CD14-positive monocyte (primary cell): ENCODE measurements around the gene STARD4. TPM values are rescaled to one million over a fixed set of nuclear protein-coding genes. Genes with fewer than 3 reads are reported as not detected.

Experiments
- DNase-seq, 3 donors: peaks; one replicate each; pipeline ENCODE4 v3.0.0-alpha.2; 2011 to 2022
- H2AFZ ChIP-seq: 2 replicates; pipeline ENCODE4 v1.6.0; 2012; ENCODE audit warnings: mild to moderate bottlenecking, low read depth, low read length, inconsistent platforms; ENCODE audit not compliant: insufficient read depth, poor library complexity, severe bottlenecking
- H3K27ac ChIP-seq, 2 donors: 1 replicate in 1 of 2; 2 replicates in 1 of 2; pipeline ENCODE4 v1.5.1; 2012 to 2013; ENCODE audit warnings: low read length in 2 of 2, control low read depth in 1 of 2, inconsistent platforms in 1 of 2, low read depth in 1 of 2, mild to moderate bottlenecking in 1 of 2
- H3K27me3 ChIP-seq, 2 donors: one replicate each; pipeline versions ENCODE4 v1.6.0 to v1.6.1; 2011 to 2013; ENCODE audit warnings: low read length in 2 of 2; ENCODE audit not compliant: control insufficient read depth in 2 of 2, insufficient read depth in 2 of 2
- H3K36me3 ChIP-seq, 2 donors: replicated peaks in 1 of 2; 1 replicate in 1 of 2; 2 replicates in 1 of 2; pipeline versions ENCODE4 v1.5.1 to v1.6.1; 2012 to 2013; ENCODE audit warnings: low read length in 2 of 2, control low read depth in 1 of 2, inconsistent platforms in 1 of 2, mild to moderate bottlenecking in 1 of 2; ENCODE audit not compliant: insufficient read depth in 2 of 2, control insufficient read depth in 1 of 2
- H3K4me1 ChIP-seq, 2 donors: 1 replicate in 1 of 2; 2 replicates in 1 of 2; pipeline versions ENCODE4 v1.5.1 to v1.6.1; 2012 to 2013; ENCODE audit warnings: low read length in 2 of 2, control low read depth in 1 of 2, inconsistent platforms in 1 of 2, mild to moderate bottlenecking in 1 of 2, moderate library complexity in 1 of 2; ENCODE audit not compliant: insufficient read depth in 2 of 2, control insufficient read depth in 1 of 2
- H3K4me2 ChIP-seq: replicated peaks from 2 replicates; pipeline ENCODE3; 2012; ENCODE audit warnings: low read length, moderate library complexity, mild to moderate bottlenecking; ENCODE audit not compliant: poor library complexity, severe bottlenecking; ENCODE audit errors: extremely low read depth
- H3K4me3 ChIP-seq, 3 experiments: fragments of 200-600 bp in 1 of 3; sonication (generic) in 1 of 3; replicated peaks in 1 of 3; 1 replicate in 2 of 3; 2 replicates in 1 of 3; pipeline ENCODE4 v1.5.1; 2011 to 2013; ENCODE audit warnings: low read length in 3 of 3, mild to moderate bottlenecking in 3 of 3, control low read depth in 2 of 3, low read depth in 2 of 3, inconsistent platforms in 1 of 3, moderate library complexity in 1 of 3
- H3K79me2 ChIP-seq: 2 replicates; pipeline ENCODE4 v1.6.0; 2012; ENCODE audit warnings: mild to moderate bottlenecking, control low read depth, inconsistent platforms, low read length, moderate library complexity; ENCODE audit not compliant: insufficient read depth
- H3K9ac ChIP-seq: 2 replicates; pipeline ENCODE4 v1.6.0; 2017; ENCODE audit warnings: low read length, mild to moderate bottlenecking; ENCODE audit not compliant: insufficient read depth, poor library complexity, severe bottlenecking
- H3K9me3 ChIP-seq, 2 donors: replicated peaks in 1 of 2; 1 replicate in 1 of 2; 2 replicates in 1 of 2; pipeline versions ENCODE4 v1.5.1 to v1.6.1; 2012 to 2013; ENCODE audit warnings: low read length in 2 of 2, control low read depth in 1 of 2; ENCODE audit not compliant: control insufficient read depth in 1 of 2, insufficient read depth in 1 of 2
- H4K20me1 ChIP-seq: 2 replicates; pipeline ENCODE4 v1.6.0; 2012; ENCODE audit warnings: mild to moderate bottlenecking, low read length, control low read depth, moderate library complexity; ENCODE audit not compliant: insufficient read depth
- H3K27ac Mint-ChIP-seq, 7 donors: one replicate each; pipeline ENCODE4 v1.8.0; 2020; ENCODE audit warnings: mild to moderate bottlenecking in 7 of 7, mixed read lengths in 7 of 7, moderate library complexity in 6 of 7, inconsistent platforms in 2 of 7
- H3K27me3 Mint-ChIP-seq, 3 donors: one replicate each; pipeline ENCODE4 v1.8.0; 2021 to 2022; ENCODE audit warnings: low read depth in 3 of 3, mild to moderate bottlenecking in 3 of 3, mixed read lengths in 3 of 3, moderate library complexity in 3 of 3, inconsistent platforms in 1 of 3
- H3K36me3 Mint-ChIP-seq, 2 donors: one replicate each; pipeline ENCODE4 v1.8.0; 2020; ENCODE audit warnings: mixed read lengths in 2 of 2, inconsistent platforms in 1 of 2, mild to moderate bottlenecking in 1 of 2
- H3K4me1 Mint-ChIP-seq: one replicate; pipeline ENCODE4 v1.8.0; 2020; ENCODE audit warnings: mild to moderate bottlenecking, mixed read lengths
- H3K4me3 Mint-ChIP-seq, 2 donors: one replicate each; pipeline ENCODE4 v1.8.0; 2020; ENCODE audit warnings: mild to moderate bottlenecking in 2 of 2, mixed read lengths in 2 of 2, moderate library complexity in 1 of 2
- H3K9me3 Mint-ChIP-seq, 7 donors: one replicate each; pipeline ENCODE4 v1.8.0; 2020 to 2022; ENCODE audit warnings: mixed read lengths in 7 of 7, mild to moderate bottlenecking in 6 of 7, moderate library complexity in 6 of 7, inconsistent platforms in 2 of 7
- WGBS: methylation state at CpG from one replicate; pipeline ENCODE4 v1.1.5; 2013; ENCODE audit warnings: missing lambda C conversion rate; ENCODE audit not compliant: insufficient coverage; 5-methylcytosine and 5-hydroxymethylcytosine counted together
- intact Hi-C, 2 donors: fragments of 100-400 bp; cut with micrococcal nuclease; formaldehyde crosslinking; loops; one replicate each; pipeline versions ENCODE4 v1.15.0 to v1.15.1; 2023
- polyA plus RNA-seq, 3 donors: library from polyadenylated mRNA; depleted of rRNA in 1 of 3; unstranded in 2 of 3; stranded (reverse) in 1 of 3; fragments of 300-500 nt in 2 of 3; fragments of >200 nt in 1 of 3; fragmentation: Illumina TruSeq in 2 of 3; gene quantifications; 1 replicate in 2 of 3; 2 replicates in 1 of 3; pipeline ENCODE4 v1.2.3, GENCODE V29; 2012 to 2021
- TF ChIP-seq, protein P1 (sequence below): fragments of 200-600 bp; IDR thresholded peaks from one replicate; pipeline ENCODE4 v1.8.0; 2022; ENCODE audit warnings: antibody characterized with exemption, mild to moderate bottlenecking

The STARD4 gene
- polyA plus RNA-seq, 3 donors: 6.4 to 7.7 (median 6.7) TPM

DNA sequence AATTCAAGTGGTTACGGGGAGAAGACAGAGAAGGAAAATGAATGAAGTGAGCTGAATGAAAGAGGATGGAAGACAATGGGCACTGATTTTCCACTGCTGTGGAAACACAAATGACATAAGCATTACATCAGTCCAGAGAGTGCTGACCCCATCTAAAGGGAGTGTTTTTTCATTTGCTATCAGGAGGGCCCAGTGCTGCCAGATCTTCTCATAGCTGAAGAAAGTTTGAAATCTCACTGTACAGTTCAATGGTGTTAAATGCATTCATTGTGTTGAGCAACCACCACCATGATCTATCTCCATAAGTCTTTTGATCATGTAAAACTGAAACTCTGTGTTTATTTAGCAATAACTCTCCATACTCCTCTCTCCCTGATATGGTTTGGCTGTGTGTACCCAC is 41.5 kb upstream of the STARD4 start:
- peak overlapping the region in 1 of 7 donors; percentile 44 for H3K27ac Mint-ChIP-seq
- no peaks in the 10 kb centered on the region for H3K79me2 ChIP-seq
- H2AFZ ChIP-seq: no peak overlapping the region
- peaks cover 38% of the 10 kb centered on the region for H3K4me1 Mint-ChIP-seq
- 56% methylated on average over 1 of the region's 1 CpG for WGBS
- H3K9me3 Mint-ChIP-seq: peaks cover 0 to 4% (median 0%) of the 10 kb centered on the region in 7 donors
- no peak overlapping the region for H3K4me3 ChIP-seq
- H3K36me3 ChIP-seq: no peaks in the 10 kb centered on the region
- no peaks in the 10 kb centered on the region for H4K20me1 ChIP-seq
- H3K9me3 ChIP-seq: no peaks in the 10 kb centered on the region
- no peak overlapping the region for H3K9ac ChIP-seq
- no peak overlapping the region for H3K4me2 ChIP-seq
- no peak for DNase-seq
- H3K27me3 ChIP-seq: no peaks in the 10 kb centered on the region
- H3K36me3 Mint-ChIP-seq: no peaks in the 10 kb centered on the region
- H3K4me1 ChIP-seq: peaks cover 19 to 46% of the 10 kb centered on the region in 2 donors
- H3K27me3 Mint-ChIP-seq: no peaks in the 10 kb centered on the region
- no peak overlapping the region for H3K27ac ChIP-seq
- H3K4me3 Mint-ChIP-seq: no peak overlapping the region
- TF ChIP-seq, protein P1, sequence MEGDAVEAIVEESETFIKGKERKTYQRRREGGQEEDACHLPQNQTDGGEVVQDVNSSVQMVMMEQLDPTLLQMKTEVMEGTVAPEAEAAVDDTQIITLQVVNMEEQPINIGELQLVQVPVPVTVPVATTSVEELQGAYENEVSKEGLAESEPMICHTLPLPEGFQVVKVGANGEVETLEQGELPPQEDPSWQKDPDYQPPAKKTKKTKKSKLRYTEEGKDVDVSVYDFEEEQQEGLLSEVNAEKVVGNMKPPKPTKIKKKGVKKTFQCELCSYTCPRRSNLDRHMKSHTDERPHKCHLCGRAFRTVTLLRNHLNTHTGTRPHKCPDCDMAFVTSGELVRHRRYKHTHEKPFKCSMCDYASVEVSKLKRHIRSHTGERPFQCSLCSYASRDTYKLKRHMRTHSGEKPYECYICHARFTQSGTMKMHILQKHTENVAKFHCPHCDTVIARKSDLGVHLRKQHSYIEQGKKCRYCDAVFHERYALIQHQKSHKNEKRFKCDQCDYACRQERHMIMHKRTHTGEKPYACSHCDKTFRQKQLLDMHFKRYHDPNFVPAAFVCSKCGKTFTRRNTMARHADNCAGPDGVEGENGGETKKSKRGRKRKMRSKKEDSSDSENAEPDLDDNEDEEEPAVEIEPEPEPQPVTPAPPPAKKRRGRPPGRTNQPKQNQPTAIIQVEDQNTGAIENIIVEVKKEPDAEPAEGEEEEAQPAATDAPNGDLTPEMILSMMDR: no peak
- intact Hi-C loops: loop anchor here in 1 of 2 donors (5.0 to 10.0 kb wide), 2 partner anchors 201 to 593 kb away; partner anchors contain the start of gene NREP

DNA sequence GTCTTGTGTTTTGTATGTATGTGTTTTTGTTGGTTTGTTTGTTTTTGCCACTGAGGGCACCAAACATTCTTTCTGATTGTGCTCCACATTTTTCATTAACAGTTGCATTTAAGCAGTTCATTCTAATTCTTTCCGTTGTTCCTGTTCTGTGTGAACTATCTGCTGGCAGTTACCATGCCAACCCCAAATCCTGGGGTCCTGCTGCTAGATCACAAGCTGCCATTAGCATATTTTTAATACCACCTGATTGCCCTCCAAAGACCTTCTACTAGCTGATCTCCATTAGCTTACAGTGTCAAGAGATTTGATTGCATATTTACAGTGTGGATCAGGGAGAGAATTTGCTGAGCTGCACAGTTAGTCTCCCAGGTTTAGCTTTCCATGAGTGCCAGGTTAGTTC is 40.6 kb upstream of the STARD4 start:
- Mint-ChIP-seq H3K27me3 (no peaks in the 10 kb centered on the region), H3K36me3 (no peaks in the 10 kb centered on the region), H3K9me3 (peaks cover 0 to 4% (median 0%) of the 10 kb centered on the region in 7 donors), H3K4me3 (no peak overlapping the region), H3K4me1 (peaks cover 34% of the 10 kb centered on the region), H3K27ac (peak overlapping the region in 1 of 7 donors; percentile 70)
- Histone ChIP-seq H3K4me1 (peaks cover 19 to 38% of the 10 kb centered on the region in 2 donors), H3K9ac (no peak overlapping the region), H3K79me2 (no peaks in the 10 kb centered on the region), H3K4me2 (no peak overlapping the region), H3K27ac (no peak overlapping the region), H3K4me3 (no peak overlapping the region), H4K20me1 (no peaks in the 10 kb centered on the region), H3K27me3 (no peaks in the 10 kb centered on the region), H3K9me3 (no peaks in the 10 kb centered on the region), H2AFZ (peak overlapping the region; percentile 8), H3K36me3 (no peaks in the 10 kb centered on the region)
- no CpG with 5 or more reads among the region's 1 CpG for WGBS
- DNase-seq: no peak
- intact Hi-C loops: loop anchor here in 1 of 2 donors (5.0 to 10.0 kb wide), 2 partner anchors 202 to 594 kb away; partner anchors contain the start of gene NREP
- TF ChIP-seq, protein P1: no peak
